Measurements from ENCODE around the gene TRAK1. TPM values are rescaled to one million over a fixed set of nuclear protein-coding genes. Genes with fewer than 3 reads are reported as not detected.

Gene TRAK1
- total RNA-seq, 1 donor from 2014 or later = 36.1 TPM

DNA sequence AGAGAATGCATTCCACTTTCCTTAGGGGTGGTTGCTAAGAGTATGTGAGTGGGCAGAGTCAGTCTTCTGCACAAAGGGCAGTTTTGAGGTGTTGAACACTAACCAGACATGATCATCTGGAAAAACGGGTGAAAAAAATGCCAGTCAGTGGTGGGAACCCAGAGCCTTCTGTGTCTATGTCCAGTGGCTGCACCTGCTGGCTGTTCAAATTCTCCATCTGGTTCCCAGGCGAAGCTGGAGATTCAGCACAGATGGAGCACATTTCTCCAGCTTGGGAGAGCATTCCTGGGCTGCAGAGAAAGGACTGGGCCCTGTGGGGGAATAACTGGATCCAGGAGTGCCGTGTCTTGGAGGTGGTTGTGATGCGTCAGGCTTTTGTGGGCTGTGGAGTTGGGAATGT lies 74.1 kb downstream of the TRAK1 start:
- peaks cover 1% of the 10 kb centered on the region for H3K36me3 ChIP-seq (ENCODE audit: control insufficient read depth, insufficient read depth, low read length)
- FAIRE-seq (peak; percentile 94), DNase-seq (ENCODE audit: low read depth) (no peak)
- no peaks in the 10 kb centered on the region for H3K27me3 ChIP-seq (ENCODE audit: control insufficient read depth, insufficient read depth, low read length)
- no peak overlapping the region for H3K4me3 ChIP-seq (ENCODE audit: low read depth, low read length)
- TF ChIP-seq, protein P1, sequence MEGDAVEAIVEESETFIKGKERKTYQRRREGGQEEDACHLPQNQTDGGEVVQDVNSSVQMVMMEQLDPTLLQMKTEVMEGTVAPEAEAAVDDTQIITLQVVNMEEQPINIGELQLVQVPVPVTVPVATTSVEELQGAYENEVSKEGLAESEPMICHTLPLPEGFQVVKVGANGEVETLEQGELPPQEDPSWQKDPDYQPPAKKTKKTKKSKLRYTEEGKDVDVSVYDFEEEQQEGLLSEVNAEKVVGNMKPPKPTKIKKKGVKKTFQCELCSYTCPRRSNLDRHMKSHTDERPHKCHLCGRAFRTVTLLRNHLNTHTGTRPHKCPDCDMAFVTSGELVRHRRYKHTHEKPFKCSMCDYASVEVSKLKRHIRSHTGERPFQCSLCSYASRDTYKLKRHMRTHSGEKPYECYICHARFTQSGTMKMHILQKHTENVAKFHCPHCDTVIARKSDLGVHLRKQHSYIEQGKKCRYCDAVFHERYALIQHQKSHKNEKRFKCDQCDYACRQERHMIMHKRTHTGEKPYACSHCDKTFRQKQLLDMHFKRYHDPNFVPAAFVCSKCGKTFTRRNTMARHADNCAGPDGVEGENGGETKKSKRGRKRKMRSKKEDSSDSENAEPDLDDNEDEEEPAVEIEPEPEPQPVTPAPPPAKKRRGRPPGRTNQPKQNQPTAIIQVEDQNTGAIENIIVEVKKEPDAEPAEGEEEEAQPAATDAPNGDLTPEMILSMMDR (IDR thresholded peaks at IDR 0.05; ENCODE audit: insufficient read depth, low read length, severe bottlenecking) = no peak

DNA sequence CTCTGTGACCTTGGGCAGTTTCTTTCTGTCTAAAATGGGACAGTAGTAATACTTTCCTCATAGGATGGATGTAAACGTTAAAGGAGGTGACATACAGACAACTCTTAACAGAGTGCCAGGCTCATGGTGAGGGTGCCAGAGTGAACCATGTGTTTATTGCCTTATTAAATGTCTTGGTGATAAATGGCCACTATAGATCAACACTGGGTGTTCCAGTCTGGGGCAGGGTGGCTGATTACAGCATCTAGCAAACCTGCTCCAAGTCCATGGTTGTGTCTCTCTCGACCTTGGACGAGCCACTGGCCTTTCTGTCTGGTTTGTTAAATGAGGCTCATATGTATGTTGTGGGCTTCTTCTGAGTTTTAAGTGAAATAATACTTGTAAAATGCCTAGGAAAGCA lies 75.1 kb downstream of the TRAK1 start:
- DNase-seq (ENCODE audit: low read depth) (no peak), FAIRE-seq (no peak)
- no peaks in the 10 kb centered on the region for H3K27me3 ChIP-seq (ENCODE audit: control insufficient read depth, insufficient read depth, low read length)
- peaks cover 1% of the 10 kb centered on the region for H3K36me3 ChIP-seq (ENCODE audit: control insufficient read depth, insufficient read depth, low read length)
- no peak overlapping the region for H3K4me3 ChIP-seq (ENCODE audit: low read depth, low read length)
- TF ChIP-seq, protein P1 (IDR thresholded peaks at IDR 0.05; ENCODE audit: insufficient read depth, low read length, severe bottlenecking) = no peak

GRCh38 chr3:42166662-42167300 lies 75.6 kb downstream of the TRAK1 start:
- Histone ChIP-seq H3K36me3 (ENCODE audit: control insufficient read depth, insufficient read depth, low read length) (peaks cover 1% of the 10 kb centered on the region), H3K4me3 (ENCODE audit: low read depth, low read length) (no peak overlapping the region), H3K27me3 (ENCODE audit: control insufficient read depth, insufficient read depth, low read length) (no peaks in the 10 kb centered on the region)
- DNase-seq (ENCODE audit: low read depth) (no peak), FAIRE-seq (no peak)
- TF ChIP-seq, protein P1 (IDR thresholded peaks at IDR 0.05; ENCODE audit: insufficient read depth, low read length, severe bottlenecking) = no peak

GRCh38 chr3:42169579-42170120 lies 78.5 kb downstream of the TRAK1 start:
- H3K36me3 ChIP-seq (ENCODE audit: control insufficient read depth, insufficient read depth, low read length) = peaks cover 1% of the 10 kb centered on the region
- TF ChIP-seq, protein P1 (IDR thresholded peaks at IDR 0.05; ENCODE audit: insufficient read depth, low read length, severe bottlenecking) = no peak
- H3K27me3 ChIP-seq (ENCODE audit: control insufficient read depth, insufficient read depth, low read length) = no peaks in the 10 kb centered on the region
- DNase-seq (ENCODE audit: low read depth) (no peak), FAIRE-seq (peak; percentile 13)
- no peak overlapping the region for H3K4me3 ChIP-seq (ENCODE audit: low read depth, low read length)

- no peak for DNase-seq (ENCODE audit: low read depth)
- TF ChIP-seq, protein P1 (IDR thresholded peaks at IDR 0.05; ENCODE audit: insufficient read depth, low read length, severe bottlenecking) = no peak
- no peaks in the 10 kb centered on the region for H3K27me3 ChIP-seq (ENCODE audit: control insufficient read depth, insufficient read depth, low read length)
- H3K4me3 ChIP-seq (ENCODE audit: low read depth, low read length) = no peak overlapping the region
- peaks cover 2% of the 10 kb centered on the region for H3K36me3 ChIP-seq (ENCODE audit: control insufficient read depth, insufficient read depth, low read length)
- no peak for FAIRE-seq
These were observed 81.0 kb downstream of the TRAK1 start for GRCh38 chr3:42172047-42172654.

All from bronchial epithelial cell (primary cell).